HepG2 (cell line): Measurements from ENCODE around the gene BUB1. TPM values are rescaled to one million over a fixed set of nuclear protein-coding genes. Genes with fewer than 3 reads are reported as not detected.

Experiments
- RARA ChIP-seq: IDR thresholded peaks from 2 replicates; pipeline ENCODE4 v1.6.1; 2016; ENCODE audit warnings: missing genetic modification reagents, missing compliant biosample characterization
- polyA plus RNA-seq, 8 experiments: library from polyadenylated mRNA; depleted of rRNA in 3 of 8; stranded (reverse) in 7 of 8; unstranded in 1 of 8; fragments of >200 nt; fragmentation: Illumina TruSeq in 4 of 8; extraction: Trizol in 4 of 8; gene quantifications; 2 replicates each; pipeline versions ENCODE4 v1.2.1 to v1.2.3, GENCODE V29; 2011 to 2016; ENCODE audit warnings: low read depth in 4 of 8, missing spikeins in 1 of 8, mixed read lengths in 1 of 8; ENCODE audit not compliant: insufficient read depth in 1 of 8
- total RNA-seq, 5 experiments: library from RNA; depleted of rRNA; stranded (reverse); fragments of >200 nt; fragmentation: Illumina TruSeq; extraction: Trizol; gene quantifications; 2 replicates each; pipeline ENCODE4 v1.2.3, GENCODE V29; 2016; ENCODE audit warnings: low read depth in 1 of 5
- TF ChIP-seq, protein P1 (sequence below): sonication (generic); formaldehyde crosslinking; IDR thresholded peaks from one replicate; pipeline ENCODE4 v1.5.1; 2020; ENCODE audit warnings: mild to moderate bottlenecking, missing genetic modification reagents; ENCODE audit errors: not compliant biosample characterization
- TF ChIP-seq, protein P2 (sequence below): sonication (generic); formaldehyde crosslinking; IDR thresholded peaks from 2 replicates; pipeline ENCODE4 v1.5.1; 2020; ENCODE audit warnings: missing genetic modification reagents, mild to moderate bottlenecking, borderline replicate concordance
- TF ChIP-seq, protein P3 (sequence below): sonication (generic); formaldehyde crosslinking; IDR thresholded peaks from 2 replicates; pipeline ENCODE4 v1.4.0; 2020; ENCODE audit warnings: mild to moderate bottlenecking, missing genetic modification reagents

Gene BUB1
- total and polyA plus RNA-seq, 2 of the 13 experiments (the other 11 are each of a cell fraction or from before 2014, with no cell fraction given): 27.8 to 52.6 TPM

GRCh38 chr2:110691612-110692258 is 13.9 kb upstream of the BUB1 start (continued):
- TF ChIP-seq, protein P1, sequence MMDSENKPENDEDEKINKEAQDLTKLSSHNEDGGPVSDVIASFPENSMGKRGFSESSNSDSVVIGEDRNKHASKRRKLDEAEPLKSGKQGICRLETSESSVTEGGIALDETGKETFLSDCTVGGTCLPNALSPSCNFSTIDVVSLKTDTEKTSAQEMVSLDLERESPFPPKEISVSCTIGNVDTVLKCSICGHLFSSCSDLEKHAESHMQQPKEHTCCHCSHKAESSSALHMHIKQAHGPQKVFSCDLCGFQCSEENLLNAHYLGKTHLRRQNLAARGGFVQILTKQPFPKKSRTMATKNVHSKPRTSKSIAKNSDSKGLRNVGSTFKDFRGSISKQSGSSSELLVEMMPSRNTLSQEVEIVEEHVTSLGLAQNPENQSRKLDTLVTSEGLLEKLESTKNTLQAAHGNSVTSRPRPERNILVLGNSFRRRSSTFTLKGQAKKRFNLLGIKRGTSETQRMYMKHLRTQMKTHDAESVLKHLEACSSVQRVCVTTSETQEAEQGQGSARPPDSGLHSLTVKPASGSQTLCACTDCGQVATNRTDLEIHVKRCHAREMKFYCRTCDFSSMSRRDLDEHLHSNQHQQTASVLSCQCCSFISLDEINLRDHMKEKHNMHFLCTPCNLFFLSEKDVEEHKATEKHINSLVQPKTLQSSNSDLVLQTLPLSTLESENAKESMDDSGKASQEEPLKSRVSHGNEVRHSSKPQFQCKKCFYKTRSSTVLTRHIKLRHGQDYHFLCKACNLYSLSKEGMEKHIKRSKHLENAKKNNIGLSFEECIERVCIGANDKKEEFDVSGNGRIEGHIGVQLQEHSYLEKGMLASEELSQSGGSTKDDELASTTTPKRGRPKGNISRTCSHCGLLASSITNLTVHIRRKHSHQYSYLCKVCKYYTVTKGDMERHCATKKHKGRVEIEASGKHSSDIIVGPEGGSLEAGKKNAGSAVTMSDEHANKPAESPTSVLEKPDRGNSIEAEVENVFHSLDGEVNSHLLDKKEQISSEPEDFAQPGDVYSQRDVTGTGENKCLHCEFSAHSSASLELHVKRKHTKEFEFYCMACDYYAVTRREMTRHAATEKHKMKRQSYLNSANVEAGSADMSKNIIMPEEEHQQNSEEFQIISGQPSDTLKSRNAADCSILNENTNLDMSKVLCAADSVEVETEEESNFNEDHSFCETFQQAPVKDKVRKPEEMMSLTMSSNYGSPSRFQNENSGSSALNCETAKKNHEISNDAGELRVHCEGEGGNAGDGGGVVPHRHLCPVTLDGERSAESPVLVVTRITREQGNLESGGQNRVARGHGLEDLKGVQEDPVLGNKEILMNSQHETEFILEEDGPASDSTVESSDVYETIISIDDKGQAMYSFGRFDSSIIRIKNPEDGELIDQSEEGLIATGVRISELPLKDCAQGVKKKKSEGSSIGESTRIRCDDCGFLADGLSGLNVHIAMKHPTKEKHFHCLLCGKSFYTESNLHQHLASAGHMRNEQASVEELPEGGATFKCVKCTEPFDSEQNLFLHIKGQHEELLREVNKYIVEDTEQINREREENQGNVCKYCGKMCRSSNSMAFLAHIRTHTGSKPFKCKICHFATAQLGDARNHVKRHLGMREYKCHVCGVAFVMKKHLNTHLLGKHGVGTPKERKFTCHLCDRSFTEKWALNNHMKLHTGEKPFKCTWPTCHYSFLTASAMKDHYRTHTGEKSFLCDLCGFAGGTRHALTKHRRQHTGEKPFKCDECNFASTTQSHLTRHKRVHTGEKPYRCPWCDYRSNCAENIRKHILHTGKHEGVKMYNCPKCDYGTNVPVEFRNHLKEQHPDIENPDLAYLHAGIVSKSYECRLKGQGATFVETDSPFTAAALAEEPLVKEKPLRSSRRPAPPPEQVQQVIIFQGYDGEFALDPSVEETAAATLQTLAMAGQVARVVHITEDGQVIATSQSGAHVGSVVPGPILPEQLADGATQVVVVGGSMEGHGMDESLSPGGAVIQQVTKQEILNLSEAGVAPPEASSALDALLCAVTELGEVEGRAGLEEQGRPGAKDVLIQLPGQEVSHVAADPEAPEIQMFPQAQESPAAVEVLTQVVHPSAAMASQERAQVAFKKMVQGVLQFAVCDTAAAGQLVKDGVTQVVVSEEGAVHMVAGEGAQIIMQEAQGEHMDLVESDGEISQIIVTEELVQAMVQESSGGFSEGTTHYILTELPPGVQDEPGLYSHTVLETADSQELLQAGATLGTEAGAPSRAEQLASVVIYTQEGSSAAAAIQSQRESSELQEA (CRISPR knock-in tag): no peak
- TF ChIP-seq, protein P2, sequence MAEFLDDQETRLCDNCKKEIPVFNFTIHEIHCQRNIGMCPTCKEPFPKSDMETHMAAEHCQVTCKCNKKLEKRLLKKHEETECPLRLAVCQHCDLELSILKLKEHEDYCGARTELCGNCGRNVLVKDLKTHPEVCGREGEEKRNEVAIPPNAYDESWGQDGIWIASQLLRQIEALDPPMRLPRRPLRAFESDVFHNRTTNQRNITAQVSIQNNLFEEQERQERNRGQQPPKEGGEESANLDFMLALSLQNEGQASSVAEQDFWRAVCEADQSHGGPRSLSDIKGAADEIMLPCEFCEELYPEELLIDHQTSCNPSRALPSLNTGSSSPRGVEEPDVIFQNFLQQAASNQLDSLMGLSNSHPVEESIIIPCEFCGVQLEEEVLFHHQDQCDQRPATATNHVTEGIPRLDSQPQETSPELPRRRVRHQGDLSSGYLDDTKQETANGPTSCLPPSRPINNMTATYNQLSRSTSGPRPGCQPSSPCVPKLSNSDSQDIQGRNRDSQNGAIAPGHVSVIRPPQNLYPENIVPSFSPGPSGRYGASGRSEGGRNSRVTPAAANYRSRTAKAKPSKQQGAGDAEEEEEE (CRISPR knock-in tag): no peak
- TF ChIP-seq, protein P3, sequence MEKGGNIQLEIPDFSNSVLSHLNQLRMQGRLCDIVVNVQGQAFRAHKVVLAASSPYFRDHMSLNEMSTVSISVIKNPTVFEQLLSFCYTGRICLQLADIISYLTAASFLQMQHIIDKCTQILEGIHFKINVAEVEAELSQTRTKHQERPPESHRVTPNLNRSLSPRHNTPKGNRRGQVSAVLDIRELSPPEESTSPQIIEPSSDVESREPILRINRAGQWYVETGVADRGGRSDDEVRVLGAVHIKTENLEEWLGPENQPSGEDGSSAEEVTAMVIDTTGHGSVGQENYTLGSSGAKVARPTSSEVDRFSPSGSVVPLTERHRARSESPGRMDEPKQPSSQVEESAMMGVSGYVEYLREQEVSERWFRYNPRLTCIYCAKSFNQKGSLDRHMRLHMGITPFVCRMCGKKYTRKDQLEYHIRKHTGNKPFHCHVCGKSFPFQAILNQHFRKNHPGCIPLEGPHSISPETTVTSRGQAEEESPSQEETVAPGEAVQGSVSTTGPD: no peak
- TF ChIP-seq RARA (CRISPR knock-in tag): no peak
